Osteoblast (primary cell): ENCODE results near the gene CDH5. TPM values are rescaled to one million over a fixed set of nuclear protein-coding genes. Genes with fewer than 3 reads are reported as not detected.

Source experiments
- DNase-seq: peaks from one replicate; pipeline ENCODE4 v3.0.0; 2011; ENCODE audit warnings: low spot score, mixed read lengths; ENCODE audit not compliant: insufficient read length; ENCODE audit errors: missing footprints
- H2AFZ ChIP-seq: 2 replicates; pipeline ENCODE4 v1.6.0; 2011; ENCODE audit warnings: mild to moderate bottlenecking, low read length
- H3K27ac ChIP-seq: 2 replicates; pipeline ENCODE4 v1.5.1; 2011; ENCODE audit warnings: mild to moderate bottlenecking, low read depth, low read length, moderate library complexity
- H3K27me3 ChIP-seq: 2 replicates; pipeline ENCODE4 v1.6.0; 2012; ENCODE audit warnings: mild to moderate bottlenecking, control low read depth, inconsistent platforms, low read length, moderate library complexity; ENCODE audit not compliant: insufficient read depth
- H3K36me3 ChIP-seq: 2 replicates; pipeline ENCODE4 v1.5.1; 2011; ENCODE audit warnings: mild to moderate bottlenecking, low read length, control low read depth, moderate library complexity; ENCODE audit not compliant: insufficient read depth
- H3K4me1 ChIP-seq: 2 replicates; pipeline ENCODE4 v1.5.1; 2011; ENCODE audit warnings: mild to moderate bottlenecking, low read length, control low read depth, moderate library complexity; ENCODE audit not compliant: insufficient read depth
- H3K4me2 ChIP-seq: 2 replicates; pipeline ENCODE4 v1.6.0; 2011; ENCODE audit warnings: mild to moderate bottlenecking, low read length; ENCODE audit not compliant: insufficient read depth
- H3K4me3 ChIP-seq: fragments of 200-600 bp; sonication (generic); 3 replicates; pipeline ENCODE4 v1.5.1; 2012; ENCODE audit warnings: mild to moderate bottlenecking, low read length, inconsistent platforms; ENCODE audit not compliant: insufficient read depth
- H3K79me2 ChIP-seq: 2 replicates; pipeline ENCODE4 v1.6.0; 2012; ENCODE audit warnings: mild to moderate bottlenecking, low read length, control low read depth, inconsistent platforms; ENCODE audit not compliant: insufficient read depth
- H3K9me3 ChIP-seq: 2 replicates; pipeline ENCODE4 v1.5.1; 2011; ENCODE audit warnings: low read depth, low read length, control low read depth
- H4K20me1 ChIP-seq: 2 replicates; pipeline ENCODE4 v1.6.0; 2012; ENCODE audit warnings: mild to moderate bottlenecking, low read length, control low read depth; ENCODE audit not compliant: insufficient read depth
- total RNA-seq: library from RNA; depleted of rRNA; stranded (reverse); fragments of >200 nt; gene quantifications from 2 replicates; pipeline ENCODE4 v1.2.3, GENCODE V29; 2012
- TF ChIP-seq, protein P1 (sequence below): IDR thresholded peaks from 2 replicates; pipeline ENCODE4 v1.5.1; 2011; ENCODE audit warnings: mild to moderate bottlenecking, low read depth, low read length, moderate library complexity; ENCODE audit errors: extremely low read depth

CDH5 gene
- total RNA-seq, 1 donor: 0.72 TPM

DNA sequence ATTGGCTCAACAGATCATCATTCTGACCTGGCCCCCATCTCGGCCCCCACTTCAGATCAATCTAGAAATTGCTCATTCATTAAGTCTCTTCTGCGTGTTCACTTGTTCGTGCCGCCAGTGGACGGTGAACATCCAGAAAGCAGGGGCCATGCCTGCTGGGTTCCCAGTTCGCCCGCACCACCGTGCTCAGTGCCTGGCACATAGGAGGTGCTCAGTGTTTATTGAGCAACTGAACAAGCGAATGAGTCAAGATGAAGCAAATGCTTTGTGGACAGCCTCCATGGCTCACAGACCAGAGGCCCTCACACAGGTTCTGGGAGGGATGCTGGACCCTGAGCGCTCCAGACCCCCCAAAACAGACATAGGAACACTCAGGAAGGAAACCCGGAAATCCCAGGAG is 74.5 kb downstream of the CDH5 start:
- H3K4me3 ChIP-seq: no peak overlapping the region
- DNase-seq: no peak
- peaks cover under 1% of the 10 kb centered on the region for H3K27me3 ChIP-seq
- no peaks in the 10 kb centered on the region for H3K79me2 ChIP-seq
- no peaks in the 10 kb centered on the region for H4K20me1 ChIP-seq
- H3K9me3 ChIP-seq: no peaks in the 10 kb centered on the region
- TF ChIP-seq, protein P1, sequence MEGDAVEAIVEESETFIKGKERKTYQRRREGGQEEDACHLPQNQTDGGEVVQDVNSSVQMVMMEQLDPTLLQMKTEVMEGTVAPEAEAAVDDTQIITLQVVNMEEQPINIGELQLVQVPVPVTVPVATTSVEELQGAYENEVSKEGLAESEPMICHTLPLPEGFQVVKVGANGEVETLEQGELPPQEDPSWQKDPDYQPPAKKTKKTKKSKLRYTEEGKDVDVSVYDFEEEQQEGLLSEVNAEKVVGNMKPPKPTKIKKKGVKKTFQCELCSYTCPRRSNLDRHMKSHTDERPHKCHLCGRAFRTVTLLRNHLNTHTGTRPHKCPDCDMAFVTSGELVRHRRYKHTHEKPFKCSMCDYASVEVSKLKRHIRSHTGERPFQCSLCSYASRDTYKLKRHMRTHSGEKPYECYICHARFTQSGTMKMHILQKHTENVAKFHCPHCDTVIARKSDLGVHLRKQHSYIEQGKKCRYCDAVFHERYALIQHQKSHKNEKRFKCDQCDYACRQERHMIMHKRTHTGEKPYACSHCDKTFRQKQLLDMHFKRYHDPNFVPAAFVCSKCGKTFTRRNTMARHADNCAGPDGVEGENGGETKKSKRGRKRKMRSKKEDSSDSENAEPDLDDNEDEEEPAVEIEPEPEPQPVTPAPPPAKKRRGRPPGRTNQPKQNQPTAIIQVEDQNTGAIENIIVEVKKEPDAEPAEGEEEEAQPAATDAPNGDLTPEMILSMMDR: no peak
- no peak overlapping the region for H3K4me2 ChIP-seq
- no peak overlapping the region for H3K27ac ChIP-seq
- H3K4me1 ChIP-seq: peaks cover 14% of the 10 kb centered on the region
- no peaks in the 10 kb centered on the region for H3K36me3 ChIP-seq
- no peak overlapping the region for H2AFZ ChIP-seq

DNA sequence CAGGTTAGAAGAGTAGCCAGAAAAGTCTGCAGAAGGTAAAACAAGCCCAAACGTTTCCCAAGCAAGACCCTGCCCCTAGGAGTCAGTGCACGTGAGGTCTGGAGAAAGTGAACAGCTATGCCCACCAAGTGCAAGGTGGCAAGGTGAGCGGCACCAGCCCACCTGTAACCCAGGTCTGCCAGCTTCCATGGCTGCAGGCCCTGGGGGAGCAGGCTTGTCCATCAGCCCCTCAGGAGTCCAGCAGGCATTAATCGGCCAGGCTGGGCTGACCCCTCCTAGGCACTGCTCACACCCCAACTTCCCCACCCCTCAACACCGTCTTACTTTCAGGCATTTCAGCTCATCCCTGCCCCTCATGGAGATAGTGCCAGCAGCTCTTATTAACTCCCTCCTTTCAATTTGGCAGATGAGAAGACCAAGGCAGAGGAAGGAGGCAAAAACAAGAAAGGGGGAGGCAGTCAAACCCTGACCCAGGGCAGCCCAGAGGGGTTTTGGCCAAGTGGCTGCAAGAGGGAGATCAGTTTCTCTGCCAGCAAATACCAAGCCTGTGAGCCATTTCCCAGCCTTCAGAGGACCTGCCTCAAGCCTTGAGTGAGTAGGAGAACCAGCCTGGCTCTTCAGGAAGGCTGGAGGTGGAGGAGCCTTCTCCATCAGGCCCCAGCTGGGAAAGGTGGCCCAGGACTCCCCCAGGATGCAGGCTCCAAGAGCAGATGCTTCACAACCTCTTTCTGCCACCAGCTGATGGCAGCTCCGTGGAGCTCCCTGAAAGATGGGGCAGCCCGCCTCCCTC is 75.3 kb downstream of the CDH5 start:
- H3K9me3 ChIP-seq: no peaks in the 10 kb centered on the region
- no peak overlapping the region for H3K4me3 ChIP-seq
- TF ChIP-seq, protein P1: no peak
- H4K20me1 ChIP-seq: no peaks in the 10 kb centered on the region
- peaks cover 14% of the 10 kb centered on the region for H3K4me1 ChIP-seq
- H3K4me2 ChIP-seq: no peak overlapping the region
- no peaks in the 10 kb centered on the region for H3K36me3 ChIP-seq
- H3K27ac ChIP-seq: no peak overlapping the region
- no peak overlapping the region for H2AFZ ChIP-seq
- H3K27me3 ChIP-seq: peaks cover 3% of the 10 kb centered on the region
- peak; percentile 93 for DNase-seq
- no peaks in the 10 kb centered on the region for H3K79me2 ChIP-seq

DNA sequence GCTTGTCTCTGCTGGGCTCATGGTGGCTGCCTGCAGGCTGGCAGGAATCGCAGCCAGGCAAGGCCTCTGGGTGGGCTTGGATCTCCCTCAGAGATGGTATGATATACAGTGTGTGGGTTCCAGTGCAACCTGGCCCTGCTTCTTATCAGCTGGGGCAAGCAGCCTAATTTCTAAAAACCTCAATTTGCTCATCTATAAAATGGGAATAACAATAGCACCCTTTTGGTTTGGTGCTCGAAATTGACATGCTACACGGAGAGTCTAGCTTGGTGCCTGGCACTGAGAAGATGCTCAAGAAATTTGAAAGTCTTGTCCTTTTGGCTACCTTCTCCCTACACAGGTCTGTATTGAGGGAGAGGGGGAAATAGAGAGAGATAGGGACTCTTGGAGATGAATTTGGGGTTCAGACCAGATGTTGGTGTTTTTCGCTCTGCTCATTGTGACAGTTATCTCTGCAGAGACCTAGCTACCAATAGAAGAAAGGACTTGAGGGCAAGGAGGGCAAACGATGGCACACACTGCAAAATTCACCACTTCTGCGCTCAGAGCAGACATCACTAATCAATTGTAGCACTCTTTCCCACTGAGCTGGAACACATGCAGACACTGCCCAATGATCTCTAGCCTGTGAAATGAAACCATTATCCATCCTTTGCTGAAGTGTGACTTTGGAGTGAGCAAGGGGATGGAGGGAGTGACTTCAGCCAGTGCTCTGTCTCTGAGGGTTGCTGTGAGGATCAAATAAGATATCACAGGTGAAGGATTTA is 76.2 kb downstream of the CDH5 start:
- no peak overlapping the region for H3K27ac ChIP-seq
- H4K20me1 ChIP-seq: no peaks in the 10 kb centered on the region
- no peaks in the 10 kb centered on the region for H3K9me3 ChIP-seq
- no peaks in the 10 kb centered on the region for H3K36me3 ChIP-seq
- no peaks in the 10 kb centered on the region for H3K79me2 ChIP-seq
- DNase-seq: no peak
- TF ChIP-seq, protein P1: no peak
- peaks cover 5% of the 10 kb centered on the region for H3K27me3 ChIP-seq
- H3K4me2 ChIP-seq: no peak overlapping the region
- no peak overlapping the region for H3K4me3 ChIP-seq
- no peak overlapping the region for H2AFZ ChIP-seq
- H3K4me1 ChIP-seq: peaks cover 14% of the 10 kb centered on the region

GRCh38 chr16:66443269-66443652 is 76.8 kb downstream of the CDH5 start:
- H3K9me3 ChIP-seq: no peaks in the 10 kb centered on the region
- no peak for DNase-seq

More at GRCh38 chr16:66443269-66443652, 76.8 kb downstream of the CDH5 start:
- Histone ChIP-seq H2AFZ (no peak overlapping the region), H4K20me1 (no peaks in the 10 kb centered on the region), H3K4me2 (no peak overlapping the region), H3K36me3 (no peaks in the 10 kb centered on the region), H3K4me3 (no peak overlapping the region), H3K4me1 (peaks cover 14% of the 10 kb centered on the region), H3K27ac (no peak overlapping the region), H3K79me2 (no peaks in the 10 kb centered on the region), H3K27me3 (peaks cover 9% of the 10 kb centered on the region)
- TF ChIP-seq, protein P1: no peak
